Epithelial cell of prostate (primary cell): ENCODE data around the gene PCDH9.

Source experiments
- DNase-seq: peaks from one replicate; pipeline ENCODE4 v3.0.0-alpha.2; 2011; ENCODE audit warnings: low read depth, low spot score
- H3K27ac ChIP-seq: fragments of 450-650 bp; 2 replicates; pipeline ENCODE4 v1.5.1; 2017; ENCODE audit warnings: mild to moderate bottlenecking

Gene PCDH9

GRCh38 chr13:66563076-66563475, 667.1 kb downstream of the PCDH9 start:
- DNase-seq: no peak

GRCh38 chr13:66562054-66562453, 668.1 kb downstream of the PCDH9 start:
- no peak overlapping the region for H3K27ac ChIP-seq
- no peak for DNase-seq

More at GRCh38 chr13:66563076-66563475, 667.1 kb downstream of the PCDH9 start:
- no peak overlapping the region for H3K27ac ChIP-seq

- no peak overlapping the region for H3K27ac ChIP-seq
- no peak for DNase-seq
These were observed 669.1 kb downstream of the PCDH9 start for GRCh38 chr13:66560991-66561390.

GRCh38 chr13:66560189-66560588, 669.9 kb downstream of the PCDH9 start:
- no peak for DNase-seq
- no peak overlapping the region for H3K27ac ChIP-seq

- H3K27ac ChIP-seq: no peak overlapping the region
- no peak for DNase-seq
These were observed 671.0 kb downstream of the PCDH9 start for GRCh38 chr13:66559093-66559492.

- no peak for DNase-seq
- no peak overlapping the region for H3K27ac ChIP-seq
These were observed 671.6 kb downstream of the PCDH9 start for GRCh38 chr13:66558506-66558905.

GRCh38 chr13:66557357-66557756, 672.8 kb downstream of the PCDH9 start:
- H3K27ac ChIP-seq: no peak overlapping the region
- DNase-seq: no peak

GRCh38 chr13:66556306-66556705, 673.8 kb downstream of the PCDH9 start:
- DNase-seq: no peak

GRCh38 chr13:66553391-66553790, 676.7 kb downstream of the PCDH9 start:
- no peak overlapping the region for H3K27ac ChIP-seq
- no peak for DNase-seq

More at GRCh38 chr13:66556306-66556705, 673.8 kb downstream of the PCDH9 start:
- no peak overlapping the region for H3K27ac ChIP-seq

- no peak overlapping the region for H3K27ac ChIP-seq
- no peak for DNase-seq
These were observed 679.0 kb downstream of the PCDH9 start for GRCh38 chr13:66551128-66551527.

- H3K27ac ChIP-seq: no peak overlapping the region
- DNase-seq: no peak
These were observed 682.5 kb downstream of the PCDH9 start for GRCh38 chr13:66547685-66548084.

- H3K27ac ChIP-seq: no peak overlapping the region
- DNase-seq: no peak
These were observed 683.4 kb downstream of the PCDH9 start for GRCh38 chr13:66546534-66547379.

GRCh38 chr13:66543780-66544179, 686.4 kb downstream of the PCDH9 start:
- no peak for DNase-seq

GRCh38 chr13:66537417-66537816, 692.7 kb downstream of the PCDH9 start:
- no peak overlapping the region for H3K27ac ChIP-seq

More at GRCh38 chr13:66543780-66544179, 686.4 kb downstream of the PCDH9 start:
- H3K27ac ChIP-seq: no peak overlapping the region

GRCh38 chr13:66536746-66537145, 693.4 kb downstream of the PCDH9 start:
- H3K27ac ChIP-seq: no peak overlapping the region
- no peak for DNase-seq

More at GRCh38 chr13:66537417-66537816, 692.7 kb downstream of the PCDH9 start:
- DNase-seq: no peak

- no peak for DNase-seq
- no peak overlapping the region for H3K27ac ChIP-seq
These were observed 695.6 kb downstream of the PCDH9 start for GRCh38 chr13:66534561-66534960.

GRCh38 chr13:66532845-66533244, 697.3 kb downstream of the PCDH9 start:
- DNase-seq: no peak
- no peak overlapping the region for H3K27ac ChIP-seq

- H3K27ac ChIP-seq: no peak overlapping the region
- DNase-seq: no peak
These were observed 698.0 kb downstream of the PCDH9 start for GRCh38 chr13:66532146-66532545.

- no peak for DNase-seq
- H3K27ac ChIP-seq: no peak overlapping the region
These were observed 699.5 kb downstream of the PCDH9 start for GRCh38 chr13:66530686-66531085.

- DNase-seq: no peak
- no peak overlapping the region for H3K27ac ChIP-seq
These were observed 700.0 kb downstream of the PCDH9 start for GRCh38 chr13:66530158-66530557.

GRCh38 chr13:66528944-66529576, 701.1 kb downstream of the PCDH9 start:
- no peak overlapping the region for H3K27ac ChIP-seq
- no peak for DNase-seq
